ENCODE results near the gene HDAC4.
"Not testable (repeated sequence)": the region's sequence is repeated elsewhere in the genome, so short reads cannot be mapped to it uniquely, and the experiment has no call there.

Gene HDAC4

DNA sequence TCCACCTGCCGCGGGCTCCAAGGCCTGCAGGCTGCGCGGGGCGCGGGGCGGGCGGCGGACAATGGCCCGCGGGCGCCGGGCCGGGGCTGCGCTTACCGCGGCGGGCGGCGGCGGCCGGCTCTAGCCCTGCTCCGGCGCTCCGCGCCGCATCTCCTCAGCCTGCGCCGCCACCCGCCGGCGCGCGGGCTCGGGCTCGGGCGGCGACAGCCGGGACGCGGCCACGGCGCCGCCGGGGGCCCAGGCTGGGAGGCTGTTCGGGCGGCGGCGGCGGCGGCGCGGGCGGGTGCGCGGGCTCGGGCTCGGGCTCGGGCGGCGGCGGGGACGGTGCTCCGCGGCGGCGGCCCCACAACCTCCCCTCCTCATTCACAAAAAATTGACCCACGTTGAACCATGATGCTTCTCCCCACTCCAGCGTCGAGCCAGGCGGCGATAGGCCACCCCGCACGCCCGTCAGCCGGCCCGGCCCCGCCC, at the start of gene HDAC4:
Gene HDAC4 (minus strand): TSS at position 425 of the 471 bp plus-strand sequence. CDS start 48,321 bp downstream, outside the sequence.
- DNase-seq = no peak

DNA sequence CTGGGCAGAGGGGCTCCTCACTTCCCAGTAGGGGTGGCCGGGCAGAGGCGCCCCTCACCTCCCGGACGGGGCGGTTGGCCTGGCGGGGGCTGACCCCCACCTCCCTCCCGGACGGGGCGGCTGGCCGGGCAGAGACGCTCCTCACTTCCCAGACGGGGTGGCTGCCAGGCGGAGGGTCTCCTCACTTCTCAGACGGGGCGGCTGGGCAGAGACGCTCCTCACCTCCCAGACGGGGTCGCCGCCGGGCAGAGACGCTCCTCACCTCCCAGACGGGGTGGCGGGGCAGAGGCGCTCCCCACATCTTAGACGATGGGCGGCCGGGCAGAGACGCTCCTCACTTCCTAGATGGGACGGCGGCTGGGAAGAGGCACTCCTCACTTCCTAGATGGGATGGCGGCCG, 48.6 kb upstream of the HDAC4 start:
- not testable (repeated sequence) for DNase-seq

DNA sequence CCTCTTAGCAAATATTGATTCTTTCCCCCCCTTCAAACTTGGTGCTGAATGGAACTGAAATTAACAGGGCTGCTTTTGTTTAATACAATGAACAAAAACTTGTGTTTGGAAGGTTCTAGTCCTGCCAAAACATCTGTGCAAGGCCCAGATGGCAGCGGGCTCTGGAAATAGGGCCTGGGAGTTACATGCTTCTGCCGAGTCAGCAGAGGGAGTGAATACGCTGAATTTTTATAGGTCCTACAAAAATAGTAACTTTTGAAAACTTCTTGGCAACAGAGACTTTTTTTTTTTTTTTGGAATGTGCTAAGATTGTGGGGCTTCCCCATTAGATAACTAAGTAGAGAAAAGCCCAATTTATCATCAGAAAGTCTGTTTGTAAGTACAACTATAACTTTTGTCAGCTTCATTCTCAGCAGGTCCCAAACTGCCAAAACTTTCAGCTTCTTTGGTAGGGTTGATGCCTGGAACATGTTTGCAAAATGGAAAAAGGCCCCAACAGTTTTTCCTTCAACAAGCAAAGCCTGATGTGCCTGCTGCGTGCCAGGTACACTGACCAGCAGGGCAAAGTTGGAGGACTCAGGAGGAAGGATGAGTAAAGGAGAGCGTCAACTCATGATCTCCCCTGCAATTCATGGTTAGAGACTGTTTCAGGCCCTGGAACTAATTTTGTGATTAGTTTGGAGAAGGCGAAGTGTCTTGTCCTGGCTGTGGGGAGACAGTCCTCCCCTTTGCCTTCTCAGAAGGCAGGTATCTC, 45.1 kb upstream of the HDAC4 start:
- DNase-seq = no peak

DNA sequence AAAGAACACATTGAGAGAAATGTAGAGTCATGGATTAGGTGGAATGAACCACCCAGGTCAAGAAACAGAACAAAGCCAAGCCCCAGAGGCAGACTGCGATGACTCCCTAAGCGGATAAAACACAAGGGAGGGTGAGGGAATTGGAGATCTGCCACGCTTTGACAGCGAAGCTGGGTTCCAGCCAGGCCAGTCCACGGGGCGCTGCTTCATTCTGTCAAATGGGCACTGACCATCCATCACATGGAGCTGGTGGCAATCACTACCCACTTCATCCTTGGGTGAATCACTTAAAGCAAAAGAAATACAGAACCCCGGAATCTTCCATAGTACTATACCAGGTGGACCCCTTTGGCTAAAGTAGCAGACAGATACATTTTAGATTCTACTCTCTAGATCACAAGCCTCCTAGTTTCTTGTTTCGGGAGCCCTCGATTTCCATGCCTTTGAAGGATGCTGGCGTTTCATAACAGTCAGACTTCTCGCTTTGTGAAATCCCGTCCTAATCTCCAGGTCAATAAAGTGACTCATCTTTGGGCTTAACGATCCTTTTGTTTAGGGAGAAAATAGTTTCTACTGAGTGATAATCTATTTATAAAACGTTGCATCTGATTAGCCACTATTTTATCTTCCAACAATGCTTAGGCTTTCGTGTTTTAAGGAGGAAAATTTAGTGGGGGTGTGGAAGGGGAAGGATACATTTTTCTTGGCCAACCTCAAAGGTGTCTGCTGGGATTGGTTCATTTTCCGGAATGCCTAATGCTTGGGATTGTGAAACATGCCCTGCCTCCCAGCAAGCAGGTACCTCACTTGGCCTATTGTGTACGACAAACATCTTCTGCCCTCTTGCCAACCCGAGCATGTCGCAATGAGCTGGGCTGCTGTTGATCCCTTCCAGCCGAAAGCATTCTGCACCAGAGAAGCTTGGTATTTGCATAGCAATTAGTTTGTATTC, 44.1 kb upstream of the HDAC4 start:
- no peak for DNase-seq

DNA sequence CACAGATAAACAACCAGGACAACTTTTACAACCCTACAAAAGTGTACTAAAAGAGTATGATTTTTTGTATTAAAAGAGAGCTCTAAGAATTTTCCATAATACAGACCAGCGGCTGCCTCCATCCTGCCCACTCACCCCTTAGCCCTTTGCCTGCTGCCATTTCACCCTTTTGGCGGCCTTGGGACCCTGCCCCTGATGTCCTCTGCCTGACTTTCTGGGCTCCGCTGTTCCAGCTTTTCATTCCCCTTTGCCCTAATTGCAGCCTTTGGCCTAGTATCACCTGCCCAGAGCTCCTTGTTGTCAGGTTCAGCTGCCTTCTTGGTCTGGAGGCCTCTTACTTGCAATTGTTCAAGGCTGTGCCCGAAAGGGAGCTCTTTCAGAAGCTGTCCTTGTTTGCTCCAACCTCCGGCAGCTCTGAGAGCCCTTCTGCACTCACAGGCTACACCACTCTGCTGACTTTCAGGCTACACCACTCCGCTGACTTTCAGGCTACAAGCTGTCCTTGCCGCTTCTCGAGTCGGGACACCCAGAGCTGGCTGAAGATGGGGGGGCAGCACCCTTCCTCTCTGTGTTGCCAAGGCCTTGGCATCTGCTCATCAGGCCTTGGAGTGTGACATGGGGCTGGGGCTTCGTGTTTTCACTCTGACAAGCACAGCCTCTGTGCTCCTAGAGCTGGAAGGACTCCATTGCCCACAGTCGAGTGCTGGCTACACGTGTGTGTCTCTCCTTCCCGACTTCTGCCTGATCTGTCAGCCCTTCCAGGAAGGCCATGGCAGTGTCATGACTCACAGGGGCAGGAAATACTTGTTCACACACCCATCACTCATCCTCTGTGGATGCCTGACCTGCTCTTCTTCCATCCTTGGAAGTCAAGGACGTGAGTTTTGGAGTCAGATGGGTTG, 43.1 kb upstream of the HDAC4 start:
- no peak for DNase-seq

DNA sequence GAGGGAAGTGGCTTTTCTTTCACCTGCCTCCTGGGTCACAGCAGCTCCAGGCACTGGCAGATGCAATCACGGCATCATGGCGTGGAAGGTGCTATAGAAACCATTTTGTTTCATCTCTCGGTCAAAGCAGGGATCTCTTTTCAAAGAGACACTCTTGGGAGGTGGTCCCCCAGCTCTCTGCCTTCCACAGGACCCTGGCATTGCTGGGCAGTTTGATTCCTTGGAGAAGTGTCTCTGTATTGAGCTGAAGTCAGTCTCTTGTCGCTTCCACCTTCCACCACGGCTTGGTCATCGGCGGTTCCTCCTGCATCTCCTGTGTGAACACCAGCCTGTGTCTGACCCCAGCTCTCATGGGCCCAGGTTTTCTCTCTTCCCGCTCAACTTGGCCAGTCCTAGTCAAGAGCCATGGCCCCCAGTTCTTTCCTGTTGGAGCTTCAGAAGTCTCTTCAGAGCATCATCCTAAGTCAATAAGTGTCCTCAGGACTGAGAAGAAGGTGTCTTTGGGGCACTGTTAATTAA, 42.3 kb upstream of the HDAC4 start:
- no peak for DNase-seq

DNA sequence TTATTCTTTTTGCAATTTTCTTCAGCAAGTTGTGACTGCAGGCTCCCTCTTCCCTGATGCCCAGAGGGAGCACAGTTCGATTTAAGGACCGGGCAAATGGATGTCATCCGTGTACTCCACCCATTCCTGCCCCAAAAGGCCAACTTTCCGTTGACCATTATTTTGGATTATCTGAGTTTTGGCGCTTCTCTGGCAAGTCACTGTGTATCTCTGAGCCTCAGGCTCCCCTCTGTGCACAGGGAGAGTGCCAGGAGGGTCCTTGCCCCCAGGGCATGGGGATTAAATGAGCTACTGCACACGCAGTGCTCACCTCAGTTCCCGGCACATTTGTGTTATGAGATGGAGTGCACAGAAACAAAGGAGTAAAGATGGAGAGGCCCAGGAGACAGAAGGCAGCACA, 41.4 kb upstream of the HDAC4 start:
- no peak for DNase-seq

DNA sequence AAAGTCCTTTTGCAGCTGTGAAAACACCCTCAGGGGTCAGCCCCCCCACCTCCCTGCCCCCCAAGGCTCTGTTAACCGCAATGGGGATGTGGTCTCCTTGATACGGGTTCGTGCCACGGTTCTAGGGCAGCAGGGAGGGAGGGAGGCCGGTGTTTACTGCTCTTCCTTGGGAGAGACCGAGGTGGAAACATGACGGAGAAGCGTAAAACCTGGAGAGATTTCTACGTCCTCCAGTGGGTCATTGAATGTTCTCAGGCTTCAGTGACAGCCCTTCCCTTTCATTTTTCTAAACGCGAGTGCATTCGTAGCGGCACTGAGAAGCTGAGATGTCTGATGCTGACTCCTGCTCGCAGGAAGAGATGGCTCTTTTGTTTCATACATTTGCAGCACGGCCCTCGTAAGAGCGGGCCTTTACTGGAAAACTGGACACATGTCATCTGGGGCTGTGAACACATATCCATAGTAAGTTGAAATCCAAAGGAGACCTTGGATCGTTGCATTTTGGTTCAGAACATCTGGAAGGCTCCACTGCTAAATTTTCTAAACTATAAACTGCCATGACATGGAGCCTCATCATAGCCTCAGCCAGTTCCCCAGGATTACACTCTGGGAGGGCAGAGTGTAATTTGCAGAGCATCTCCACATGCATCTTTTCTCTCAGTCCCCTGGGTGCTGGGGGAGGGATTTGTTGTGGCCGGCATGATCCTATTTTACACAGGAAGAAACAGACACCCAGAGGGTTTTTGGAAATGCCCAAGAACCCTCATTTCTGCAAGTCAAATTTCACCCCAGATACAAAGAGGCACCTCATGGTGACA, 40.6 kb upstream of the HDAC4 start:
- DNase-seq = no peak

DNA sequence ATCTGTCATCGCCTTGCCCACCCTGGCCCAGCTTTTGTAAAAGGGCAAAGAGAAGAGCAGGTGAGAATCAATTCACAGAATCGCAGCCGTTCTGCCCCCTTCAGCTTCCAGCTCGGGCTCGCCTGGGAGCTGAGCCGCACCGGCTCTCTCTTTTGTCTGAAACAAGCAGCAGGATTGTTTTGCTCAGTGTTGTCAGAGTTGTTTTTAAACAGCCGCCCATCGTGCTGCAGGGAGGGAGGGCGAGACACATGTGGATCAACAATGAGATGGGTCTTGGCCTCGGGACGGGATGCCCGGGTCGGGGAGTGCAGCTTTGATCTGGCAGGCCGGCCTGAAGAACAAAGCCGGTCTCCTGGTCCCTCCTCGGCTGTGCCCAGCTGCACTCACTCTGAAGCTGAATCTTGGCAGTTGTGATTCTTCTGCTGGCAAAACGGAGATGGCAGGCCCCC, 39.7 kb upstream of the HDAC4 start:
- no peak for DNase-seq

DNA sequence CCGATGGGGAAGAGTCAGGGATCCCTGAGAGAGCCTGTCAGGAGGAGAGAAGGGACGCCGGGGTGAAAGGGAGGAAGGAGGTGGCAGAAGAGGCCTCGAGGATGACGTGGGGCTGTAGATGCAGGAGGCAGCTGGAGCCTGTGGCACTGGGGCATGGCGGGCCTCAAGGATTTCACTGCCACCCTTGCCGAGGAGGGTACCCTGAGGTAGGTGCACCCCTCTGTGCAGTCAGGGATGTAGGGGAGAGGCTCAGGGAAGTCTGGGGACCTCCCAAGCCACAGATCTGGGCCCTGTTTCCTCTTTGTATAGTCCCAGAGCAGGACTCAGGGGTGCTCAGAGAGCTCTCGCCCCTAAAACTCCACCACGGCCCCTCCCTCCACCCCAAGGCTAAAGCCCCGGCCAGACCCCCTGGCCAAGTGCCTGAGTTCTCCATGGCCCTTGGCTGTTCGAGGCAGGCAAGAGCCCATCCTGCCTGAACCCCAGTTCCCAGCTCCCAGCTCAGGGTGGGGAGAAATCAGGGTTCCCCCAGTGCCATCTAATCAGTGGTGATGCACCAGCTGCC, 39.0 kb upstream of the HDAC4 start:
- DNase-seq = no peak

DNA sequence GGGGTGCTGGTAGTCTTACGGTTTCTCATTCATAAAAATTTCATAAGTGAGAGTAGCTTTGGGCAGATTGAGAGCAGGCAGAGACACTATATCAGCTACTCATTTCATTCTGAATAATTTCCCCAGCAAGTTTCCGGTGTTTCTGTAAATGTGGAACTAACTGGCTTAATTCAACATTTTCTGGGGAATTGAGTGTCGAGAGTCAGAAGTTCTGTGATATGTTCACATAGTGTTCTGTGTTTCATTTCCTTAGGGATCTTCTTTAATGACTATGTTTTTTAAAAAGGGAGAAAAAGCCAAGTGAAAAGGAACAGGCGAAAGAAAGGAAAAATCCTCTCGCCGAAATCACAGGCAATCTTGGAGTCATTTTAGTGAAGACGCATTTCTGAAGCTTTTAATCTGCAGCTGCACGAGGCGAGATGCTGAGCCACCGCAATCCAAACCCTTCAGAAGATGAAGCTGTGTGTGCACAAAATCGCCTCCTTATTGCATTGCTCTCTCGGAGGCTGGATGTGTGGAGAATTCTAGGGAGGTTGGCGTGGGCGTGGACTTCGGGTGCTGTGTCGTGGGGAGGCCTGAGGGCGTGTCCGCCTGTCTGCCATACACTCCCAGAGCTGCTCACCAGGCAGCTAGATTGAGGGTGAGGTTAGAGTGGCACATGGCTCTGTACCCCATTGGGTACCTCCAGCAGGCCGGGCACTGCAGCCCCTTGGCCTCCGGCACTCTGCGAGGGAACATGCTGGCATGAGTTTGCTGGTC, 38.4 kb upstream of the HDAC4 start:
- DNase-seq = no peak

DNA sequence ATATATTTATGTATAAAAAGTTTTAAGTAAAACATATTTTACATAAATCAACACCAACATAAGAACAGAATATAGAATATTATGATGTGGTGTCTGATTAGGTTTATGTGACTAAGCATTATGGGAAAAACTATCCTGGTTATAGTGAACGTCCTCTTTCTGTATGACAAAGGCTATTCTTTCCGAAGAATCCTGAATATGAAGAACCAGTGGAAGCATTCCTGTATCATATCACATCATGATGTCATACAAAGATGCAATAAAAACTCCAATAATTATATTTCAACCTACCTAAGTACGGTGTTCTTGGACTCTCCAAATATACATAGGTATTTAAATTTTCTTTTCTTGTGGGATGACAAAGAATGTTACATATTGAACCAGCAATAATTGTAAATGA, 37.5 kb upstream of the HDAC4 start:
- DNase-seq = no peak

DNA sequence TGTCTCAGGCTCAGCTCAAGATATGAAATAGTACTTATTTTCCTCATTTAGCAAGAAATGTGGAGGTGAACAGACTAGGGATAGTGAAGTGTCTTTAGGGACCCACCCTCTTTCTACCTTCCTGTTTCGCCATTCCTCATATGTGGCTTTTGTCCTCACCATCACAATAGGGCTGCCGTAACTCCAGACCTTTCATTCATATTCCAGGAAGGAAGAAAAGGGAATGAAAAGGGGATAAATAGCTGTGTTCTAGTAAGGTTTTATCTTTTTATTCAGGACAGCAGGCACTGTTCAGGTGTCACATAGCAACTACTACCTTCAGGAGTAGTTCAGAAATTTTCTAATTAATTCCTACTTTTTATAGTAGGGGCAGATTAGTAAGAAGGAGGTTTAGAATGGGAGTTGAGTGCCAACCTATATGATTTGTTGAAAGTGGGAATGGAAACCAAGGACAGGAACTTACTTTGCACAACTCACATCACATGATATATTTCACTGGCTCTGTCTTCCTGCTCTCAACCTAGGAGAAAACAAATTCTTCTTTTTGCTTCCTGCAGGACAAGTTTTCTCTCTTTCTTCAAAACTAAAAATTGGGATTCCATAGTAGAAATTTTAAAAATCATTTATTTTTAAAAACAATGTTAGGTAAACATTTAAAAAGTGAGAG, 36.0 kb upstream of the HDAC4 start:
- DNase-seq = no peak

DNA sequence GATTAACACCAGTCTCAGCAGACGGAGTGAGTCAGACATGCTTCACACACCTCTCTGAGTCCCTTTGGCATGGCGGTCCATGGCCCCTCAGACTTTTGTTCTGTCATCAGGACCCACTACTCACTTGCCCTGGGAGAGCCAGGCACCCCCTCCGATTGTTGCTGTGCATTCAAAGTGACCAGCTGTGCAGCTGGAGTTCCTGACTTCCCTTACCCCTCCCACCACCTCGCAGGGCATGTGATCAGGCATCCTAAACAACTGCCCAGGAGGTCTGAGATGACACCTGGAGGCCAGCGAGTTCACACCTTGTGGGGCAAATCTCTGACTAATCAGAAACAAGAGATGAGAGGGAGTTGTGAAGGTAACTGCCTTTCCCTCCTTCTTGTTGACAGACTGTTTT, 35.3 kb upstream of the HDAC4 start:
- no peak for DNase-seq

DNA sequence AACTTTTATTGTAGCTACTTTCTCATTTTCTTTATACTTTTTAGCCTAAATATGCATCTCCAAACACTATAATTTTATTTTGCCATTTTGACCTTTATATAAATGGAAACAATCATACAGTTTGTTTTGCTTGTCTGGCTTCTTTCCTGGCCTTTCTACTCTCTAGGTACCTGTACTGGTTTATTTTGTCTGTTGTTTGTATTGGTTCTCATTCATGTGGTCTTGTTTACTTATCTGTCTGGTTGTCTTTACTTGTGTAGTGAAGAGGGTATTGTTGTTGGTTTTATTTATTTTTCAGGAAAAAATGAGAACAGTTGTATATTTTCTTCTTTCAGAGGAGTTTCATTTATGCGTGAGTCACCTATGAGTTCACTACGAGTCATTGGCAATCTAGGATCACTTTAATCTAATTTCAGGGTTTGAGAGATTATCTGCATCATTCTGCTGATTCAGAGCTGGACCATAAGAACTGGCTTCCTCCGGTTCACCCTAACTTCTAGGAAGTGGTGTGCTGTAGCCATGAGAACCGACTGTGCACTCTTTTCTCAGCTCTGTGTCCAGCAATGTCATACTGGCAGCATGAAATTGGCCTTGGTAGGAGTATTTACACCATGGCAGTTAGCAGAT, 33.1 kb upstream of the HDAC4 start:
- no peak for DNase-seq

DNA sequence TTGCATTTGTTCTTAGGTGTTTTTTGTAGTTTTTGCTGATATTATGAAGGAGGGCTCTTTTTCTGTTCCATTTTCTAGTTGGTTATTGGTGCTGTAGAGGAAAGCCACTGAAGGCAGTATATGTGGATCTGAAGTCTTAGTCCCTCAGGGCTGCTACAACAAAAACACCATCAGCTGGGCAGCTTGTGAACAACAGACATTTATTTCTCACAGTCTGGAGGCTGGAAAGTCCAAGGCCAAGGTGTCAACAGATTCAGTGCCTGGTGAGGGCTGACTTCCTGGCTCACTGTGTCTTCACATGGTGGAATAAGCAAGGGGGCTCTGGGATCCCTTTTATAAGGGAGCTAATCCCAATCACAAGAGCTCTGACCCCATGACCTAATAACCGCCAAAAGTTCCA, 31.4 kb upstream of the HDAC4 start:
- DNase-seq = no peak

DNA sequence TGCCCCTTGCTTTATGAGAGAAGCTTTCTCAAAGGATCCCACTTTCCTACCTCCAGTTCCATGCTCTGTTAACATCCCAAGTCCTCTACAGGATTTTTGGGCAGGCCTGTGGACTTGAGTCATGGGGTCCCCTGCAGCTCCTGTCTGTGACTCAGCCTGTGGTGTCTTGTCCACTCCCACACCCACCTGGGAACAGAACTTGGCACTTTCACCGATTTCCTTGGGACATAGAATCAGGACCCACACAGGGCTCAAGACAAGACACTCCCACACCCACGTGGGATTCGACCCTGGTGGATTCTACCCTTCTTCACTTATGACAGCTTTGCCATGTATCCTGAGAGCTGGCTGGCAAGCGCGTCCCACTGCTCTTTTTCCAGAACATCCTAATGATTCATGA, 30.7 kb upstream of the HDAC4 start:
- no peak for DNase-seq

DNA sequence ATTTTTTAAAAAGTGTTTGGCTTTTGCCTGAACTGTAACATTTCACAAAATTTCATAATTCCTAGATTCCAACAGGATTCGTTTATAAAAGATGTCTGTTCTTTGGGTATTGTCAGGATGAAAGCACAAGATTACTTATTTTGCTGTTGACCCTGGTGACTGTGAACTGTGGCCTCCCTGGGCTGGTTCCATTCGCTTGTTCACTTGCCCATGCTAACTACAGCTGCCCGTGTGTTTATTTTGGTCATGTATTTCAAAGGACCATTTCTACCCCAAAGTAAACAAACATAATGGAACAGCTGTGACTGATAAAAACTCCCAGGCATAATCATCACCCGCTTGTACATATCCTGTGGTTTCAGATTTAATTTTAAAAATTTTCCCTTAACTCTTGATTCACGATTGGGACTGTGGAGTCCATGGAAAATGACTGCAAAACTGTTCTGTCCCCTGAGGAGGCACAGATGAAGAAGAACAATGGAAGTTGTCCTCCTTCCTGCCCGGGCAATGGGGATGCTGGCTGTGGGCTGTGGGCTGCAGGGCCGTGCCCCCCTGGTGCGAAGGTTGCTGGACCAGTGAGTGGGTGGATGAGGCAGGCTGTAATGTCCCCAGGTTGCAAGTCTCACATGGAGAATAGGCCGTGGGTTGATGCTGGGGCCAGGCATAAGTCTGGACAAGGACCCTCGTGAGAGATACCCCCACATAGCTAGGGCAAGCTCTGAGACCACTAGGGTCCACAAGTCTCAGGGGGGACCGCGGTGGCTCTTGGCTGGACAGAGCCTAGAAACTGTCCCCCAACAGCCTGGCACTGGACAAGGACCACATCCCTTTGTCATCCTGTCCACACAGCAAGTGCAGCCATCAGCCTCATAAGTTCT, 28.9 kb upstream of the HDAC4 start:
- no peak for DNase-seq
